ENCODE data around the gene SLC2A8. TPM values are rescaled to one million over a fixed set of nuclear protein-coding genes. Genes with fewer than 3 reads are reported as not detected.

Gene SLC2A8
- total and polyA plus RNA-seq, 7 donors: 7.2 to 68.7 (median 45.1) TPM

DNA sequence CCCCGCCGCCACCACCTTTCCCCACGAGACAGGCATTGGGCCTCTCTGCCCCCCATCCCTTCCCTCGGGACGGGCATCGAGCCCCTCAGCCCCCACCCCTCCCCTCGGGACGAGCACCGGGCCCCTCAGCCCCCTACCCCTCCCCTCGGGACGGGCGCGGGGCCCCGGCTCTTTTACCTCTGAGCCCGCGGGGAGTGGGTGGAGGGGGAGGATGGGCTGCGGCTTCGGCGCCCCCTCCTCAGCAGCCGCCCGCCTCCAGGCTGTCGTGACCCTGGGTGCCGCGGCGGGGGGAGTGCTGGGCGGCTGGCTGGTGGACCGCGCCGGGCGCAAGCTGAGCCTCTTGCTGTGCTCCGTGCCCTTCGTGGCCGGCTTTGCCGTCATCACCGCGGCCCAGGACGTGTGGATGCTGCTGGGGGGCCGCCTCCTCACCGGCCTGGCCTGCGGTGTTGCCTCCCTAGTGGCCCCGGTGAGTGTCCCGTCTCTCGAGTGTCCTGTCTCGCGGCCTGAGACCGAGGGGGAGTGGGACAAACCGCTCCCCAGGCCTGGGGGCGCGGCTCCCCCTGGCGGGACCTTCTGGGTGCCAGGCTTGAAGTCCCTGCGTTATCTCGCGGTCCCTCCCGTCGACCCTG is 791 bp downstream of the SLC2A8 start:
- intact Hi-C loops (cut with DNase I): loop anchor here (1.0 to 5.0 kb wide), 3 partner anchors 54 to 173 kb away; partner anchors contain the start of genes LRSAM1 and RPL12
- H3K27ac ChIP-seq: peak overlapping the region; percentile 92 to 98 (median 95)
- H3K36me3 ChIP-seq: peaks cover 0 to 31% (median 10%) of the 10 kb centered on the region in 4 donors
- no peaks in the 10 kb centered on the region for H3K27me3 ChIP-seq
- TF ChIP-seq, protein P1, sequence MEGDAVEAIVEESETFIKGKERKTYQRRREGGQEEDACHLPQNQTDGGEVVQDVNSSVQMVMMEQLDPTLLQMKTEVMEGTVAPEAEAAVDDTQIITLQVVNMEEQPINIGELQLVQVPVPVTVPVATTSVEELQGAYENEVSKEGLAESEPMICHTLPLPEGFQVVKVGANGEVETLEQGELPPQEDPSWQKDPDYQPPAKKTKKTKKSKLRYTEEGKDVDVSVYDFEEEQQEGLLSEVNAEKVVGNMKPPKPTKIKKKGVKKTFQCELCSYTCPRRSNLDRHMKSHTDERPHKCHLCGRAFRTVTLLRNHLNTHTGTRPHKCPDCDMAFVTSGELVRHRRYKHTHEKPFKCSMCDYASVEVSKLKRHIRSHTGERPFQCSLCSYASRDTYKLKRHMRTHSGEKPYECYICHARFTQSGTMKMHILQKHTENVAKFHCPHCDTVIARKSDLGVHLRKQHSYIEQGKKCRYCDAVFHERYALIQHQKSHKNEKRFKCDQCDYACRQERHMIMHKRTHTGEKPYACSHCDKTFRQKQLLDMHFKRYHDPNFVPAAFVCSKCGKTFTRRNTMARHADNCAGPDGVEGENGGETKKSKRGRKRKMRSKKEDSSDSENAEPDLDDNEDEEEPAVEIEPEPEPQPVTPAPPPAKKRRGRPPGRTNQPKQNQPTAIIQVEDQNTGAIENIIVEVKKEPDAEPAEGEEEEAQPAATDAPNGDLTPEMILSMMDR (IDR thresholded peaks at IDR 0.05): peak in 3 of 4 experiments; percentile 13 to 37 (median 23)
- TF ChIP-seq POLR2A (IDR thresholded peaks at IDR 0.05) (no peak), POLR2AphosphoS5 (IDR thresholded peaks at IDR 0.05) (peak in 1 of 4 donors; percentile 11), EP300 (IDR thresholded peaks at IDR 0.05) (no peak)
- DNase-seq: peak; percentile 77
- WGBS, 2 donors: 1 to 2% methylated on average over 55 of the region's 55 CpGs
- peaks cover 0 to 55% (median 36%) of the 10 kb centered on the region in 4 donors for H3K4me1 ChIP-seq
- H3K9me3 ChIP-seq: no peaks in the 10 kb centered on the region
- H3K4me3 ChIP-seq: peak overlapping the region; percentile 84 to 97 (median 96)

DNA sequence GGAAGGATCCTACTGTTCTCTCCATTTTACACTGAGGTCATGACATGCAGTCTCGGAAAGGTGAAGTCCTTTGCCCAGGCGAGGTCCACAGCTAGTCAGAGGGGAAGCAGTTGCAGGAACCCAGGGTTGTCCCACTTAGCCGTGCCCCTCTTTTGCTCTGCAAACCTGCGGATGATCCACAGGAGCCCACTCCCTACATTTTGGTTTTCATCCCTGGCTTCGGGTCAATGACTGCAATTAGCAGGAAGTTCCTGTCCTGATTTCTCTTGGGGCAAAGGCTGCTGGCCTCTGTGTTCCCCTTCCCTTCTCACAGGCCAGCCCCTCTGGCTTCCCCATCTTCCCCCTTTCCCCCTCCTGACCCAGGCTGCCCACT is 1.3 kb downstream of the SLC2A8 start:
- peaks cover 0 to 36% (median 10%) of the 10 kb centered on the region in 4 donors for H3K36me3 ChIP-seq
- peak overlapping the region in 3 of 4 donors; percentile 92 to 98 (median 97) for H3K27ac ChIP-seq
- peaks cover 0 to 59% (median 39%) of the 10 kb centered on the region in 4 donors for H3K4me1 ChIP-seq
- no peaks in the 10 kb centered on the region for H3K9me3 ChIP-seq
- TF ChIP-seq, protein P1 (IDR thresholded peaks at IDR 0.05): no peak
- TF ChIP-seq POLR2A (IDR thresholded peaks at IDR 0.05) (no peak), POLR2AphosphoS5 (IDR thresholded peaks at IDR 0.05) (no peak), EP300 (IDR thresholded peaks at IDR 0.05) (no peak)
- H3K27me3 ChIP-seq: no peaks in the 10 kb centered on the region
- no peak for DNase-seq
- 35 to 42% methylated on average over 5 of the region's 5 CpGs for WGBS, 2 donors
- intact Hi-C loops (cut with DNase I): loop anchor here (5.0 kb wide), 1 partner anchor 151 kb away; no protein-coding TSS in a partner anchor
- H3K4me3 ChIP-seq: peak overlapping the region; percentile 84 to 97 (median 96)

DNA sequence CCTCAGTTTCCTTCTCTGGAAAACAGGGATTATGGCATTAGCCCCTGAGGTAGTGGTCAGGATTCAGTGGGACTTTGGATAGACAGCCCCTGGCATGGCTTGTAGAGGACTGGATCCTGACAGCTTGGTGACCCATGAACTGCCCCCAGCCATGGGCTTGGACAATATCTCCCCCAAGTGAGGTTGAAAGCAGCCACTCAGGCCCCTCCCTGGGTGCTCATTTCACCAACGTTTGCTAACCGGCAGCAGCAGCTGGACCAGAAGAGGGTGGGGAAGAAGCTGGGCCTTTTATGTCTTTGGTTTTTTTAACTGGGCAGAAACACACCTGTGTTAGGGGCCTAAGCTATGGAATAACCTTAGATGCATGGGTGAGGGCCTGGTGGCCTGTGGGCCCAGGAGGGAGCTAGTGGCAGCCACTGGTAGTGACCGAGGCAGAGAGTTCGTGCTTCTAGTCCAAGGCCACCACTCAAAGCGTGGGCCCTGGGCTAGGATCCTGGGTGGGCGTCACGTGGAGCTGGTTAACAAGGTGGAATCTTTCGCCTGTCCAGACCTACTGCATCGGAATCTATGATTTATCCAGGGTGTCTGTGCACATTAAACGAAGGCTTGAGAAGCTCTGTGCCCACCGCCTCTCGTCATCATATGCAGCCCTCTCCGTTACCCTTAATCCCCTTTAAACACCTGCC is 1.9 kb downstream of the SLC2A8 start:
- H3K4me3 ChIP-seq: peak overlapping the region; percentile 84 to 97 (median 96)
- 80 to 85% methylated on average over 13 of the region's 13 CpGs for WGBS, 2 donors

DNA sequence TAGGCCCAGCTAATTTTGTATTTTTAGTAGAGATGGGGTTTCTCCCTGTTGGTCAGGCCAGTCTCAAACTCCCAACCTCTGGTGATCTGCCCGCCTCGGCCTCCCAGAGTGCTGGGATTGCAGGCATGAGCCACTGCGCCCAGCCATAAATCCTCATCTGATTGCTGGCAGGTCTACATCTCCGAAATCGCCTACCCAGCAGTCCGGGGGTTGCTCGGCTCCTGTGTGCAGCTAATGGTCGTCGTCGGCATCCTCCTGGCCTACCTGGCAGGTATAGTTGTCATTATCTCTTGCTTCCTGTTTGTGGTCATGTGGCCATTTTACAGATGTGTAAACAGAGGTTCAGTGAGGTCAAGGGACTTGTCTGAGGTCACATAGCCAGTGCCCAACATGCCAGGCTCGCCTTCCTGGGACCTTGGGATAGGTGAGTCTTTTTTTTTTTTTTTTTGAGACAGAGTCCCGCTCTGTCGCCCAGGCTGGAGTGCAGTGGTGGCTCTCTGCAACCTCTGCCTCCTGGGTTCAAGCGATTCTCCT is 2.8 kb downstream of the SLC2A8 start:
- Histone ChIP-seq H3K4me3 (no peak overlapping the region), H3K9me3 (no peaks in the 10 kb centered on the region), H3K36me3 (peaks cover 2 to 52% (median 22%) of the 10 kb centered on the region in 4 donors), H3K4me1 (peaks cover 0 to 59% (median 39%) of the 10 kb centered on the region in 4 donors), H3K27ac (peak overlapping the region in 1 of 4 donors; percentile 7), H3K27me3 (no peaks in the 10 kb centered on the region)
- TF ChIP-seq, protein P1 (IDR thresholded peaks at IDR 0.05): no peak
- TF ChIP-seq POLR2AphosphoS5 (IDR thresholded peaks at IDR 0.05) (no peak), POLR2A (IDR thresholded peaks at IDR 0.05) (no peak), EP300 (IDR thresholded peaks at IDR 0.05) (no peak)
- intact Hi-C loops (cut with DNase I): loop anchor here (5.0 kb wide), 1 partner anchor 153 kb away; no protein-coding TSS in a partner anchor
- WGBS, 2 donors: 94 to 97% methylated on average over 14 of the region's 14 CpGs
- no peak for DNase-seq

More for the DNA sequence above, 1.9 kb downstream of the SLC2A8 start:
- intact Hi-C loops (cut with DNase I): loop anchor here (5.0 kb wide), 1 partner anchor 152 kb away; no protein-coding TSS in a partner anchor
- no peaks in the 10 kb centered on the region for H3K9me3 ChIP-seq
- H3K27me3 ChIP-seq: no peaks in the 10 kb centered on the region
- peaks cover 0 to 59% (median 39%) of the 10 kb centered on the region in 4 donors for H3K4me1 ChIP-seq
- peaks cover 0 to 42% (median 13%) of the 10 kb centered on the region in 4 donors for H3K36me3 ChIP-seq
- peak; percentile 54 for DNase-seq
- peak overlapping the region in 3 of 4 donors; percentile 92 to 98 (median 97) for H3K27ac ChIP-seq
- TF ChIP-seq POLR2A (IDR thresholded peaks at IDR 0.05) (no peak), POLR2AphosphoS5 (IDR thresholded peaks at IDR 0.05) (no peak), EP300 (IDR thresholded peaks at IDR 0.05) (no peak)
- TF ChIP-seq, protein P1 (IDR thresholded peaks at IDR 0.05): no peak

Data from sigmoid colon (tissue), 7 donors.